Activated T-cell treated with anti-CD3 and anti-CD28 coated beads for 4 hours (primary cell): ENCODE measurements around the gene LGR5.

Experiments used
- DNase-seq: peaks from one replicate; pipeline ENCODE4 v3.0.0-alpha.2; 2020

LGR5 gene

GRCh38 chr12:71439613-71440344, at the start of gene LGR5:
Gene LGR5, plus strand, starts transcription at chr12:71439798. Its CDS starts 283 bp downstream, at chr12:71440081.
- DNase-seq = no peak

GRCh38 chr12:71392521-71393145, 47.0 kb upstream of the LGR5 start:
- no peak for DNase-seq

- DNase-seq = no peak
Observed at GRCh38 chr12:71393625-71394024, 46.0 kb upstream of the LGR5 start.

GRCh38 chr12:71397433-71397954, 42.1 kb upstream of the LGR5 start:
- DNase-seq = no peak

- no peak for DNase-seq
Observed at GRCh38 chr12:71399197-71399596, 40.4 kb upstream of the LGR5 start.

DNA sequence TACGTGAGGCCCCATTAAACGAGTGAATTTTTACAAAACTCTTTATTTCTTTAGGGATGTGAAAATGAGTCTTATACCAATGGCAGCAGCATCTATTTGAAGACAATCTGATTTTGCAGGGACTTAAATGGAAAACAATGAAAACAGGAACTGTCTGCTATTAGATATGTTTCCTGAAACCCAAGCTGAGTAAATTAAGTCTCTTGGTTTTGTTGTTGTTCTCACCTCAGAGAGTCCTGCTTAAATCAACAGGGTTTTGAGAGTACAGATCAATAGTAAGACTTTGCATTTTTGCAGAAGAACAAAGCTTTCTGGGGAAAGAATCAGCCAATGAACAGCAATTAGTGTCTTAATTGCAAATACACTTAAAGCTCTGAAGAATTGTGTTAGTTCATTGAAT, 39.1 kb upstream of the LGR5 start:
- no peak for DNase-seq

- DNase-seq = no peak
Observed at GRCh38 chr12:71405884-71406283, 33.7 kb upstream of the LGR5 start.

GRCh38 chr12:71407732-71408131, 31.9 kb upstream of the LGR5 start:
- DNase-seq = no peak

- DNase-seq = no peak
Observed at GRCh38 chr12:71410844-71411243, 28.8 kb upstream of the LGR5 start.

DNA sequence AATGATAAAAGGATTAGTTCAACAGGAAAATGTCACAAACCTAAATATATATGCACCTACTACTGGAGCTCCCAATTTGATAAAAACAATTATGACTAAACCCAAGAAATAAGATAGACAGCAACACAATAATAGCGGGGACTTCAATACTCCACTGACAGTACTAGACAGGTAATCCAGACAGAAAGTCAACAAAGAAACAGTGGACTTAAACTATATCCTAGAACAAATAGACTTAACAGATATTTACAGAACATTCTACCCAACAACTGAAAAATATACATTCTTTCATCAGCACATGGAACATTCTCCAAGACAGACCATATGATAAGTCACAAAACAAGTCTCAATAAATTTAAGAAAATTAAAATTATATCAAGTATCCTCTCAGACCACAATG, 28.0 kb upstream of the LGR5 start:
- DNase-seq = no peak

GRCh38 chr12:71415336-71416231, 24.0 kb upstream of the LGR5 start:
- DNase-seq = peak; percentile 15

DNA sequence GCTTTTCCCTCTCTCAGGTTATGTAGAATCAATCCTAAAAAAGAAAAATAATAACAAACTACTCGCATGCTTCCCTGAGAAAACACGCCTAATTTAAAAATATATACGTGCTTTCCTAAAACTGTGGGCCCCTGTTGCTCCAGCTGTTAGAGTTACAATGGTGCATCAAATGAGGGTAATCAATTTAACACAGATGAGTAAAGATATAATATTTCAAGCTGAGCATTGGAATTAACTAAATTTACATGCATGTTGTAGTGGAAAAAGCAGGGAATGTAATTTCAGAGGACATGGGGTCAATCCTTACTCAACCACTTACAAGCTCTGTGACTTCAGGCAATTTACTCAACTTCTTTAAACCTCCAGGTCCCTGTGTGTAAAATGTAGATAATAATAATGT, 22.4 kb upstream of the LGR5 start:
- DNase-seq = no peak

- DNase-seq = no peak
Observed at GRCh38 chr12:71420775-71421406, 18.7 kb upstream of the LGR5 start.

- DNase-seq = no peak
Observed at GRCh38 chr12:71425568-71426299, 13.9 kb upstream of the LGR5 start.

DNA sequence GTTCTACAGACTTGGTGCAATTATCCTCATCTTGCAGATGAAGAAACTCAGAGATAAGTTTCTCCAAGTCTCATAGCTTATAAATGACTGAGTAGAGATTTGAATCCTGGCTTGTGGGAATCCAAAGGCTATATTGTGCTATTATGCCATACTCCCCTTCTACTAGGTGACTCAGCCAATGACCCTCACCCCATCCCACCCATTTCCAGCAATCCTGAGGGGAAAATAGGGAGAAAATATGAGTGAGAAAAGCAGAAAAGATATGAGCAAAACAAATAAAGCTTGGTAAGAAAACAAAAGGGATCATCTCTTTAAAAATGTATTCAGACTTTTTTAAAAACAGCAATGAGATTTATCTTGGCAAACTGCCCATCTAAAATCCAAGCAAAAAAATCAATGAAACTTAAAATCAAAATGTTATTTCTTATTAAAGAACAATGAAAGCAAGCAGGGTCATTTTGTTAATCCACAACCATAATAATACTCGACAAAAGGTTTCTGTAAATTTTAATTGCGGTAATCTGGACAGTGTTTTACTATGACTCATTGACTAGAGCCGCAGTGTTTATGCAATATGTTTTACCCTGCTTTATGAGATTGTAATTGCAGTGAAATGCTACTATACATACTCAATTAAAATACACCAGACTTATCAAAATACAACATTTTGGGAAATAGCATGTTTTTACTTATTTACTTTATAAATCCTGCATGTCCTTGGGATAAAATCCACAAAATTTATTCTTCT, 13.1 kb upstream of the LGR5 start:
- DNase-seq = no peak

- DNase-seq = no peak
Observed at GRCh38 chr12:71430756-71431155, 8.8 kb upstream of the LGR5 start.

- no peak for DNase-seq
Observed at GRCh38 chr12:71431991-71432390, 7.6 kb upstream of the LGR5 start.

GRCh38 chr12:71432936-71433335, 6.7 kb upstream of the LGR5 start:
- no peak for DNase-seq

GRCh38 chr12:71436696-71437095, 2.9 kb upstream of the LGR5 start:
- no peak for DNase-seq

- no peak for DNase-seq
Observed at GRCh38 chr12:71438670-71439361, 782 bp upstream of the LGR5 start.

GRCh38 chr12:71439362-71439612, 311 bp upstream of the LGR5 start:
- no peak for DNase-seq
